ENCODE results near the gene SNRNP200.

GRCh38 chr2:96333708-96334107 is 28.4 kb upstream of the SNRNP200 start:
- TF ChIP-seq CTCF (IDR thresholded peaks at IDR 0.05; ENCODE audit: low read length) (no peak), EZH2phosphoT487 (IDR thresholded peaks at IDR 0.05; ENCODE audit: low read length) (no peak)
